Coronary artery (tissue), 2 donors: ENCODE data around the gene KDM5B.
"Not testable (repeated sequence)": the region's sequence is repeated elsewhere in the genome, so short reads cannot be mapped to it uniquely, and the experiment has no call there.

Experiments used
- DNase-seq: peaks from one replicate; pipeline ENCODE4 v3.0.0-alpha.2; 2017; ENCODE audit warnings: low spot score
- H3K27ac ChIP-seq, 2 donors: fragments of 200-600 bp; sonication (generic); one replicate each; pipeline ENCODE4 v1.5.1; 2016 to 2019
- H3K4me3 ChIP-seq: fragments of 200-600 bp; sonication (generic); 2 replicates; pipeline ENCODE4 v1.5.1; 2016; ENCODE audit warnings: mild to moderate bottlenecking, moderate library complexity
- TF ChIP-seq, protein P1 (sequence below): fragments of 200-600 bp; sonication (generic); IDR thresholded peaks from one replicate; pipeline ENCODE4 v1.5.1; 2019; ENCODE audit warnings: antibody characterized with exemption

The KDM5B gene

GRCh38 chr1:202742496-202742895 lies 65.7 kb downstream of the KDM5B start:
- TF ChIP-seq, protein P1, sequence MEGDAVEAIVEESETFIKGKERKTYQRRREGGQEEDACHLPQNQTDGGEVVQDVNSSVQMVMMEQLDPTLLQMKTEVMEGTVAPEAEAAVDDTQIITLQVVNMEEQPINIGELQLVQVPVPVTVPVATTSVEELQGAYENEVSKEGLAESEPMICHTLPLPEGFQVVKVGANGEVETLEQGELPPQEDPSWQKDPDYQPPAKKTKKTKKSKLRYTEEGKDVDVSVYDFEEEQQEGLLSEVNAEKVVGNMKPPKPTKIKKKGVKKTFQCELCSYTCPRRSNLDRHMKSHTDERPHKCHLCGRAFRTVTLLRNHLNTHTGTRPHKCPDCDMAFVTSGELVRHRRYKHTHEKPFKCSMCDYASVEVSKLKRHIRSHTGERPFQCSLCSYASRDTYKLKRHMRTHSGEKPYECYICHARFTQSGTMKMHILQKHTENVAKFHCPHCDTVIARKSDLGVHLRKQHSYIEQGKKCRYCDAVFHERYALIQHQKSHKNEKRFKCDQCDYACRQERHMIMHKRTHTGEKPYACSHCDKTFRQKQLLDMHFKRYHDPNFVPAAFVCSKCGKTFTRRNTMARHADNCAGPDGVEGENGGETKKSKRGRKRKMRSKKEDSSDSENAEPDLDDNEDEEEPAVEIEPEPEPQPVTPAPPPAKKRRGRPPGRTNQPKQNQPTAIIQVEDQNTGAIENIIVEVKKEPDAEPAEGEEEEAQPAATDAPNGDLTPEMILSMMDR: no peak
- H3K4me3 ChIP-seq: no peak overlapping the region
- H3K27ac ChIP-seq: no peak overlapping the region
- no peak for DNase-seq

DNA sequence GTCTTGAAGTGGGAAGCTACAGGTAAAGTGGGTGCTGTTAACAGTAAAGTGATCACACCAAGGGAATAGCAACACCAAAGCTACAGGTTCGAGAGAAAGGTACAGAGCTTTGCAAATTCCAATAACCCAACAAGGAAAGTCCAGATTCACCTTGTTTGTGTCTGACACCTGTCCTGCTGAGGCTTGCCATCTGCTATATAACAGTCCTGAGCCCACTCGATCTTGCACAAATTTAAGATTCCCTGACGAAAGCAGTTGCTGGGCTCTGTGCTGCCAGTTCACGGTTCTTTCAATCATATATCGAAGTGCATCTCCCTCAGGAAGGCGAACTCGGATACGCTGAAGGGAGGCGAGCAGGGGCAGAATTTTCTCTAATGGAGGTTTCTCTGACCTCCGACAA lies 75.0 kb downstream of the KDM5B start:
- H3K4me3 ChIP-seq: no peak overlapping the region

DNA sequence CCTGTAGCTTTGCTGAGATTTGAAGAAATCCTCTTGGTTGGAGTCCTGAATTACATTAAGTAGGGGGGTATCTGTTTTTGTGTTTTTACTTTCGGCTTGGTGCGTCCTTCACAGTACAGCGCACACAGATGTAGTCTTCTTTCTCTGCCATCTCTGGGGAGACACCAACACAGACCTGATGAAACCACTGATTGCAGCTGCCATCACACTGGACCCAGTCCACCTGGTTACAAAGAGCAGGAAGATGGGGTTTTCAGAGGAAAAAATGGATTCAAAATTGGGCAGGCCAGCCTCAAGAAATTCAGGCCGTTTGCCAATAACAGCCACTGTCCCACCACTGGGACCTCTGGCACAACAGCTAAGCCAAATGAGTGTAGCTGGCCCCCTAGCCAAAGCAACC lies 79.3 kb downstream of the KDM5B start:
- no peak for DNase-seq
- Histone ChIP-seq H3K4me3 (no peak overlapping the region), H3K27ac (no peak overlapping the region)
- TF ChIP-seq, protein P1: no peak

More for the DNA sequence above, 75.0 kb downstream of the KDM5B start:
- TF ChIP-seq, protein P1: no peak
- DNase-seq: no peak
- H3K27ac ChIP-seq: no peak overlapping the region

DNA sequence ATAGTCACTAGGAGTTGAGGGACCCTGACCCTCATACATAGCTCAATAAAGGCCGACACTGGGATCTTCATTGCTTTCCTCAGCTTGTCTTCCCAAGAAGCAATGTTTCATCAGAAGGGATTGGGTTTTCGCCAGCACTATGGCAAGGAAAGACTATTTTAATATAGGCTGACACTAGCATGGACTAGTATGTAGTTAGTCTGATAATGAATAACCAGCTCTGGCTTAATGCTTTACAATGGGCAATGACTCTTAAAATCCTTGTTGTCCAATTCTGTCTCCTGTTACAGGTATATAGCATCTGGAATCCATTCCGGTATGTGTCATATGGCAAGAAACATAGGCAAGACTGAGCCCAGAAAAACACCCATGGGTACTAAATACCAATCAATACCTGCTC lies 82.7 kb downstream of the KDM5B start:
- no peak overlapping the region for H3K27ac ChIP-seq
- no peak overlapping the region for H3K4me3 ChIP-seq
- TF ChIP-seq, protein P1: no peak
- no peak for DNase-seq

GRCh38 chr1:202723708-202724107 lies 84.5 kb downstream of the KDM5B start:
- TF ChIP-seq, protein P1: no peak
- no peak for DNase-seq
- no peak overlapping the region for H3K4me3 ChIP-seq
- no peak overlapping the region for H3K27ac ChIP-seq

DNA sequence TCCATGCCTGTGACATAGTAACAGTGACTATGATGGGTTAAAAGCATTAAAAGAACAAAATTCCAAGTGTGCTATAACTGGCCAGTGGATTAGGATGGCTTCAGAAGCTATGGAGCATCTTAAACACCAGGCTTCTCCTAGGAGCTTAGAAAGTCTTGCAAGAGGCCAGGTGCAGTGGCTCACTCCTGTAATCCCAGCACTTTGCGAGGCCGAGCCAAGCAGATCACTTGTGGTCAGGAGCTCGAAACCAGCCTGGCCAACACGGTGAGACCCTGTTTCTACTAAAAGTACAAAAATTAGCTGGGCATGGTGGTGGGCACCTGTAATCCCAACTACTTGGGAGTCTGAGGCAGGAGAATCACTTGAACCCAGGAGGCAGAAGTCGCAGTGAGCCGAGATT lies 85.2 kb downstream of the KDM5B start:
- H3K4me3 ChIP-seq, H3K27ac ChIP-seq, DNase-seq: not testable (repeated sequence)

DNA sequence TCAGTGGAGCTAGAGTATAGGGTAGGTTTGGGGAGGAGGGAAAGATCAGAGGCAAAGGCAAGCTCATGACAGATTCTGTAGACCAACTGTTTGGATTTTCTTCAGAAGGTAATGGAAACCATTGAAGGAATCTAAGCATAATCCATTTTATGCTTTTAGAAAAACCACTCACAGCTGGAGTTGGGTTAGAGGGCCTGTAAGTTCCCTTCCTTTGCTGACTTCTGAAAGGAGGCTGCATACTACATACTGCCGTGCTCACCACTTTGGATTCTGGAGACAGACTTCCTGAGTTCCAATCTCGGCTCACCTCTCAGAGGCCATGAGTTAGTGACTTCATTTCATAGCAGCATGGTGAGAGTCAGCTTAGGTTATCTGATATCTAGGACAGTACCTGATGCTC lies 91.6 kb downstream of the KDM5B start:
- H3K27ac ChIP-seq: no peak overlapping the region
- no peak overlapping the region for H3K4me3 ChIP-seq
- DNase-seq: no peak
- TF ChIP-seq, protein P1: no peak

GRCh38 chr1:202714202-202714601 lies 94.0 kb downstream of the KDM5B start:
- H3K4me3 ChIP-seq, H3K27ac ChIP-seq, DNase-seq: not testable (repeated sequence)
